SK-N-DZ (cell line): Measurements from ENCODE around the gene STXBP1.
"Not testable (repeated sequence)": the region's sequence is repeated elsewhere in the genome, so short reads cannot be mapped to it uniquely, and the experiment has no call there.

ENCODE experiments used
- DNase-seq: peaks from one replicate; pipeline ENCODE4 v3.0.0-alpha.2; 2015; ENCODE audit warnings: low spot score

STXBP1 gene

DNA sequence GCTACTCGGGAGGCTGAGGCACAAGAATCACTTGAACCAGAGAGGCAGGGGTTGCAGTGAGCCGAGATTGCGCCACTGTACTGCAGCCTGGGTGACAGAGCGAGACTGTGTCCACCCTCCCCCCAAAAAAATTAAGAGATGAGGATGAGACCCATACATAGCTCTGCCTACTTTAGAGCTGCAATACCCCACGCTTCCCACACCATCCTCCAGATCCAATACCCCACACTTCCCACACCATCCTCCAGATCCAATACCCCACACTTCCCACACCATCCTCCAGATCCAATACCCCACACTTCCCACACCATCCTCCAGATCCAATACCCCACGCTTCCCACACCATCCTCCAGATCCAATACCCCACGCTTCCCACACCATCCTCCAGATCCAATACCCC is 34.9 kb upstream of the STXBP1 start:
- DNase-seq = not testable (repeated sequence)

DNA sequence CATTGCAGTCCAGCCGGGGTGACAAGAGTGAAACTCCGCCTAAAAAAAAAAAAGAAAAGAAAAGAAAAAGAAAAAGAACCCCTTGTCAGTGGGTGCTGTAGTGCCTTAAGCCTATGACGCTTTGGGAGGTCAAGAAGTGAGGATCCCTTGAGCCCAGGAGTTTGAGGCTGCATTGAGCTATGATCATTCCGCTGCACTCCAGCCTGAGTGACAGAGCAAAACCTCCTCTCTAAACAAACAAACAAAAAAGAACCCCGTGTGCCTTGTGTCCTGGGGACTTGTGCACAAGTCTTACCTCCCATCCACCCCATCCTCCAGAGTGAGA is 33.5 kb upstream of the STXBP1 start:
- DNase-seq = no peak

DNA sequence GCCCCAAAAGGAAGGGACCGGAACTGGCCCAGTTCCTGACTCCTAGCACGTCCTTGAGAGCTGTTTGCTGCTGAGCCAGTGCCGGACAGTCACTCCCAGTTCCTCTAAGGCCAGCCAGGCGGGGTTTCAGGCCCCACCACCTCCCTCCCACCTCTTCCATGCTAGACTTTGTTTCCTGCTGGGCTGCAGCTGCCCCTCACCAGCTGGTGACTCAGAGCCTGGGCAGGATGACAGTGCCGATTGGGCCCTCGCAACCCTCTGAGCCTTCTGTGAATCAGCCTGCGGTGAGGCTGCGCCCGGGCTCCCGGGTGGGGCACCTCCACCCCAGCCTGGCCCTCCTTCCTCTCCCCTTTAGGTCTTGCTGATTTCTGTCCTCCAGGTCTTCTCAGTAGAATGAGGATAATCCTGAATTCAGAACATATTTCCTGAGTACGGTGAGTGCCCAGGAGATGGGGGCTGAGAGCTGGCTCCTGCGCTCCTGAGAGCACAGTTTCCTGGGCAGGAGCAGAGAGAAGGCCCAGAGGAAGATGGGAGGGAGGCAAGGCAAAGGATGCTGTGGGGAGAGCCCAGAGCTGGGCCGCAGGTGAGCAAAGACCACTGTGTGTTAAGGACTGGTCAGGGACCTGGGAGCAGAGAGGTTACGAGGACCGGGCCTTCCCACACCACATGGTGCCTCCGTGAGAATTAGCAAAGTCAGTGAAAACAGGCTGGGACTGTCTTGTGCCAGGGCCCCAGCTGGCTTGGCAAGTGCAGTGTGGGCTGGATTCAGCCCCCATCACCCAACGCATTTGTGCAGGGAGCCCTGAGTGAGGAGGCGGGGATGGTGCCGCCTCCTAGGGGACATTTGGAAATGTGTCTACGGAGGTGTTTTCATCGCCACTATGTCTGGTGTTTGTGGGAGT is 32.9 kb upstream of the STXBP1 start:
- no peak for DNase-seq

DNA sequence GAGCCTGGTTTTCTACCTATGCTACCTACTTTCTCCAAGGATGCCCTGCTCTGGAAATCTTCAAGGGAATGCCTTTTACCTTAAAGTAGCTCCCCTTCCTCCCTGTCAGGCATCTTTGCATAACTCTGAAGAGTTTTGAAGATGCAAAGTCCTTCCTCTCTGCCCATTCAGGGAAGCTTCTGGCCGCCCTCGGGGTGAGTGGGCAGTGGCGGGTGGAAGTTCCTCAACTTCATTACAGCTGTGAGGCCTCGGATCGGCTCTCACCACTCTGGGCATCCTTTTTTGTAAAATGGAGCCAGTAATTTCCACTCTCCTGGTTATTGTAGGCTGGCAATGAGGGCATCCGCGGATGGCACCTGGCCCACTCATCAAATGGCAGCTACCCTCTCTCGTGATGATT is 31.7 kb upstream of the STXBP1 start:
- DNase-seq = no peak

DNA sequence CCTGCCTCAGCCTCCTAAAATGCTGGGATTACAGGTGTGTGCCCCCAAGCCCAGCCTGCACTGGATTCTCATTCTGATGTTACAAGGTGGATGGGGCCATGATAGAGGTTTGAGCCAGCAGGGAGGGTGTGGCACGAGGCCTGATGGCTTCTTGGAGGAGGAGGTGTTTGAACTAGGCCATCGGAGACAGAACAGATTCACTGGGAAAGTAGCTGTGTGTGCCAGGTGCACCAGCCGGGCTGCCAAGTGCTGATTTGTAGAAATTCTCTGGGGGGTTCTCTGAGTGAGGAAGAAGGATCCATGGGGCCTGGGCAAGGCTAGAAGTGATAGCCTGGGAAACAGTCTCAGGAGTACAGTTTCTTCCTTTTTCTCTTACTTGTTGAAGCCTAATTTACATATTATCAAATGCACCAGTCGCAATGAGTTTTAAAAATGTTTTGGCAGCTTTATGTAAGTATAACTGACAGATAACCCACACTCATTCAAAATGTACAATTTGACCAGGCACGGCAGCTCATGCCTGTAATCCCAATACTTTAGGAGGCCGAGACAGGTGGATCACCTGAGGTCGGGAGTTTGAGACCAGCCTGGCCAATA is 31.1 kb upstream of the STXBP1 start:
- no peak for DNase-seq

DNA sequence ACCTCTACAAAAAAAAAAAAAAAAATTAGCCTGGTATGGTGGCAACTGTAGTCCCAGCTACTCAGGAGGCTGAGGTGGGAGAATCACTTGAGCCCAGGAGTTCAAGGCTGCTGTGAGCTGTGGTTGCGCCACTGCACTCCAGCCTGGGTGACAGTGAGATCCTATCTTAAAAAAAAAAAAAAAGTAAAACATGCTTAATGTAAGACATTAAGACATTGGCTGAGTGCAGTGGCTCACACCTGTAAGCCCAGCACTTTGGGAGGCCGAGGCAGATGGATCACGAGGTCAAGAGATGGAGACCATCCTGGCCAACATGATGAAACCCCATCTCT is 27.6 kb upstream of the STXBP1 start:
- not testable (repeated sequence) for DNase-seq

DNA sequence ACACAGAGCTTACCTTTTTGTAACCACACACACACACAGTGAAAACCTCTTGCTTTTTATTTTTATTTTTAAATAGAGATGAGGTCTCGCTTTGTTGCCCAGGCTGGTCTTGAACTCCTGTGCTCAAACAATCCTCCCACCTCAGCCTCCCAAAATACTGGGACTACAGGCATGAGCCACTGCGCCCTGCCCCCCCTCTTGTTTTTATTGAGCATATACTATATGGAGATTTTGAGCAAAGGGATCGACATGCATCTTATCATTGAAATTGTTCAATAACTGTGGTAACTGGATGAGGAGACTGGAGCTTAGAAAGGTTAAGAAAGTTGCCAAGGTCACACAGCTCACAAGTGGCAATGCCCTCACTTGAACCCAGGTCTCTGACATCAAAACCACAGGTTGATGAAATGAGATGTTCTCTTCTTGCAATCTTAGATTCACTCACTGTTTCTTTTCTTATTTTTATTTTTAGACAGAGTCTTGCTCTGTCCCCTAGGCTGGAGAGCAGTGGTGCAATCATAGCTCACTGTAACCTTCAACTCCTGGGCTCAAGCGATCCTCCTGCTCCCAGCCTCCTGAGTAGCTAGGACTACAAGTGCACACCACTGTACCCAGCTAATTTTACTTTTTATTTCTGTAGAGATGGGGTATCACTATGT is 26.8 kb upstream of the STXBP1 start:
- no peak for DNase-seq

DNA sequence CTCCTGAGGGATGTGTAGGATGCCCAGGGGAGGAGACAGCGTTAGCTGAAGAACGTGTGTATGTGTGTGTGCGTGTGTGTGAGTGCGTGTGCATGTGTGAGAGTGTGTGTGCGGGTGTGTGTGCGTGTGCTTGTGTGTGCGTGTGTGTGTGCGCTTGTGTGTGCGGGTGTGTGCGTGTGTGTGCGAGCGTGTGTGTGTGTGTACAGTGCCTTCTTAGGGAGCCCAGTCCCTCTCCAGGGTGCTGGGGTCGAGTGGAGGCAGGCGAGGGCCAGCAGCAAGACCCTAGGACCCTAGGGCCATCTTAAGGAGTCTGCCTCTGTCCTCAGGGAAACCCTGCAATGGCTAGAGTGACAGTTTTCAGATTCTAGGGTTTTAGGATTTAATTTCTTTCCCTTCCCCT is 26.0 kb upstream of the STXBP1 start:
- no peak for DNase-seq

DNA sequence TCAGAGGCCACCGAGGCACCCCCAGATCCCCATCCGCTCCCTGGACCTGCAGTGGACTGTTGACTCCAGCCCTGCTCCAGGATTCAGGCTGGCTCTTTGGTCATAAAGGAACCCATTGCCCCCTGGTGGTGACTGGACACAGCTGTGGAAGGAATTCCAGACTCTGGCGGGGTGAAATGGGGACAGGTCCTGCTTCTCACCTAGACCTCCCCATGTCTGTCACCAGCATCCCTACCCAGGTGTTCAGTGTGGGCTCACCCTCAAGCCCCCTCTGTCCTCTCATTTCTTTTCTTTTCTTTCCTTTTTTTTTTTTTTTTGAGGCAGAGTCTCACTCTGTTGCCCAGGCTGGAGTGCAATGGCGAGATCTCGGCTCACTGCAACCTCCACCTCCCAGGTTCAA is 25.5 kb upstream of the STXBP1 start:
- peak; percentile 81 for DNase-seq

DNA sequence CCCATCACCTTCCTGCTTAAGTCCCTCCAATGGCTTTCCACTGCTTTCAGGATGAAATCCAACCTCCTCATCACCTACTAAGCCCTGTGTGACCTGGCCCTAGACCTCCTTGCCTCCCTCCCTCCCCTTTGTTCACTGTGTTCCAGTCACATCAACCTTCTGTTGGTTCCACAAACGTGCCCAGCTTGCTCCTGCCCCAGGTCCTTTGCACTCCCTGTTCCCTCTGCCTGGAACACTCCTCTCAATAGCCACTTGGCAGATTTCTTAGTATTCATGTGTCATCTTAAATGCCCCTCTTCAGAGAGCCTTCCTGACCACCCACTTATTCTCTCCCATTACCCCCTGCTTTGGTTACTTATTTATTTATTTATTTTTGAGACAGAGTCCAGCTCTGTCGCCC is 24.1 kb upstream of the STXBP1 start:
- DNase-seq = no peak

DNA sequence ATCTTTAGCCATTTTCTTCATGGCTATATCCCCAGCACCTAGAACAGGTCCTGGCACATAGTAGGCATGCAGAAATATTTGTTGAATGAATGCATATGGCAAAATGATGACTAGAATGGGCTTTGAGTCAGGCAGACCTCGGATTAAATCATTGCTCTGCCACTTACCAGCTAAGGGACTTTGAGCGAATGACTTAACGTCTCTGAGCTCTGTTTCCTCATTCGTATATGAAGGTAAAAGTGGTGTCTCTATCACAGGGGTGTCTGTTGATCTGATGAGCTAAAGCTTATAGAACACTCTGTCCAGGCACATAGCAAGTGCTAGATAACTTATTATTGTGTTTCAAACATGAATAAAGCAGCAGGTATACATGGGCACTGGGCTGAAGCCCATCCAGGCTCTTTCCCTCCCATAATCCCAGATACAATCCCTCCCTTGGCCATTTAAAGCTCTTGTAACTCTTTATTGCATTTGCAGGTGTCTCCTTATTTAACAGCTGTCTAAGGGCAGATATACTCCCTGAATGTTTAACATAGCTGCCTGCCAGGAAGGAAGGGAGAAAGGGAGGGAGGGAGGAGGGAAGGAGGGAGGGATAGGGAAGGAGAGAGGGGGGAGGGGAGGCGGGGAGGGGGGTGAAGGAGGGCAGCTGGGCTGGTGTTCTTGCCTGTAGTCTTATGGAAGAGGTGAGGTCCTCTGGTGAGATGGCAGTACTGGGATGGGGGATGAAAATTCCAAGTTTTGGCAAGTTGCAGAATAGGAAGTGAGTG is 23.2 kb upstream of the STXBP1 start:
- DNase-seq = no peak

DNA sequence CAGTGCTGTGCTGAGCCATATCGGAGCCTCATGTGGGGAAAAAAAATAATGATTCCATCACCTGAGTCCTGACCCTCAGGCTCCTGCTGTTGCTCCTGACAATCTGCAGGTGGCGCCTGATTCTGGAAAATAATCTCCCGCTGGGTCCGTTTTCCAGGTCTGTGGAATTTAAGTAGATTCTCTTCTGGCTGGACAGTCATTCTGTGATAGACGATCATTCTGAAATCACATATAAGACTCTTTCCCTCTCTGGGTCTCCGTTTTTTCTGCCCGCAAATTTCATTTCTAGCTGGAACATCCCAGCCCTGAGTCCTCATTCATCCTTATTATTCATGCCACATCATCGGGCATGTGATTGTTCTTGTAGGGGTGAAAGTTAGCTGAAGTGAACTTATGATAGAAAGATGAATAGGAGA is 22.1 kb upstream of the STXBP1 start:
- peak; percentile 80 for DNase-seq

DNA sequence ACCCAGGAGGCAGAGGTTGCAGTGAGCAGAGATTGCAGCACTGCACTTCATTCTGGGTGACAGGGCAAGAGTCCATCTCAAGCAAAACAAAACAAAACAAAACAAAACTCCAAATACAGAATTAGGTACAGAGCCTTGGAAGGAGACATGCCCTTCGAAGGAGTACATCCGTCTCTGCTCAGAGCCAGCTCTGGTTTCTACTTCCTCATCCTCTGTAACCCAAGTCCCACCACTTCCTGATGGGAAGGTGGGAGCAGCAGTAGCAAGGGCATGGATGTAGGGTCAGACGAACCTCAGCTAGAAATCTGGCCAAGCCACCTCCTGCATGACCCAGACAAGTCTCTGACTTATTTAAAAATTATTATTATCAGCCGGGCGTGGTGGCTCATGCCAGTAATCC is 16.5 kb upstream of the STXBP1 start:
- DNase-seq = no peak

DNA sequence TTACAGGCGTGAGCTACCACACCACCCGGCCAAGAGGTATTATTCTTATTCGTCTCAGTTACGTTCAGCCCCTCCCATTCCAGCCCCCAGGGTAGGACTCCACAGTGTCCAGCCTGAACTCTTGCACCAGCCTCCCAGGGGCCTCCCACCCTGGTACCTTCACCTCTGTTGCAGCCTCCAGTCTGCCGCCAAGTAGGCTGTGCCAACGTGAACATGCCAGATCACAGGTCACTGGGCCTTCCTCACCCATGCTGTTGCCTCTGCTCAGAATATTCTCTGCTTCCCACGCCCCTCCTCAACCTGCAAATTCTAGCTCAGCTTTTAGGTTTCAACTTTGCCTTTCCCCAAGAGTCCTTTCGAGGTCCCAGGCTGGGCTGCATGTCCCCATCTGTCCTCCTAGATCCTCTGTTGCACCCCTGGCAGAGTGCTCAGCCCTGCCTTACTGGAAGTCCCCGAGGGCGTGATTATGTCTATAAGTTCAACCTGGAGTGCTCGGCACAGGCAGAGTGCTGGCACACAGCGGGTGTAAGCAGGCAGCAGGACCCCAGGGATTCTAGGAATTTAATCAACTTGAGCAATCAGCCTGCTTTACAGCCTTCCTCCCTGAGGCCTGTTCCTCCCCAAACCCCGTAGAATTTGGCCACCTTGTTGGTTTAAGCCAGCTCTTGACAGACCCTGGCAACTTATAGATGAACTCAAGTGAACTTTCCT is 13.1 kb upstream of the STXBP1 start:
- DNase-seq = peak; percentile 45

DNA sequence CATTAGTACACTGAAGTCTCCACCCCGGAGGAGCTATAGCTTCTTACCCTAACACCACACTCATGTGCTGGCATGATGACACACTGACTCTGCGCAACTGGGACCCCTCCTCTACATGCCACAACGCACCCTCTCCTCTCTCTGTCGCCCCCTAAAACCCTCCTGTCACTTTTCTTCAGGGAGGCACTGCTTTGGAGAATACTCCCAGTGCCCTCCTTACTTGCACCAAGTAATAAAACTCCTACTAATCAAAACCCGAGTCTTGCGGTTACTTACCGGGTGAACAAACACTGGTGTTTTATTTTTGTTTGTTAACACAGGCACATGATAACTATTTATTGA is 12.6 kb upstream of the STXBP1 start:
- no peak for DNase-seq

DNA sequence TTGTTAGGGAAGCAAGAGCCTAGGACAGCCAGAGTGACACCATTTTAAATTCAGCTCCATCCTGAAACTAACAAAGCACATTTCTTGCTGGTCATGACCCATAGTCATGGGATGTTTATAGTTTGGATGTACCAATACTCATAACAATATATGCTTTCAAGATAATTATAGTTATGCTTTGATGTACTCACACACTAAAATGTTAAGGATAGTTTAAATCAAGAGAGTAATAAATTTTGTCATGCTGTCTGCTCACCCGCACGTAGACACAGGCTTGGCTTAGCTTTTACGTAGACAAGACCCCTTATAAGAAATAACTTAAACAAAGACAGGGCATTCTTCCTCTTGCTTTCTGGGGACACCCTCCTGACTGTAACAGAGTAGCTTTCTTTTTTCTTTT is 8.9 kb upstream of the STXBP1 start:
- no peak for DNase-seq

DNA sequence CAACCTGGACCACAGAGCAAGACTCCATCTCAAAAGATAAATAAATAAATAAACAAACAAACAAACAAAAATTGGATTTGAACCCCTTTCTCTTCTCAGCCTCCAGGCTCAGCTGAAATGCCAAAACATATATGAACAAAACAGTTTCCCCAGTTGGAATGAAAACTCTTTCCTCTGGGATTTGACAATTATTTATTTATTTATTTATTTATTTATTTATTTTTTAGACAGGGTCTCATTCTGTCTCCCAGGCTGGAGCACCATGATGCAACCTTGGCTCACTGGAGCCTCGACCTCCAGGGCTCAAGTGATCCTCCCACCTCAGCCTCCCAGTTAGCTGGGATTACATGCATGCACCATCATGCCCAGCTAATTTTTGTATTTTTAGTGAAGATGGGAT is 6.0 kb upstream of the STXBP1 start:
- DNase-seq = no peak

DNA sequence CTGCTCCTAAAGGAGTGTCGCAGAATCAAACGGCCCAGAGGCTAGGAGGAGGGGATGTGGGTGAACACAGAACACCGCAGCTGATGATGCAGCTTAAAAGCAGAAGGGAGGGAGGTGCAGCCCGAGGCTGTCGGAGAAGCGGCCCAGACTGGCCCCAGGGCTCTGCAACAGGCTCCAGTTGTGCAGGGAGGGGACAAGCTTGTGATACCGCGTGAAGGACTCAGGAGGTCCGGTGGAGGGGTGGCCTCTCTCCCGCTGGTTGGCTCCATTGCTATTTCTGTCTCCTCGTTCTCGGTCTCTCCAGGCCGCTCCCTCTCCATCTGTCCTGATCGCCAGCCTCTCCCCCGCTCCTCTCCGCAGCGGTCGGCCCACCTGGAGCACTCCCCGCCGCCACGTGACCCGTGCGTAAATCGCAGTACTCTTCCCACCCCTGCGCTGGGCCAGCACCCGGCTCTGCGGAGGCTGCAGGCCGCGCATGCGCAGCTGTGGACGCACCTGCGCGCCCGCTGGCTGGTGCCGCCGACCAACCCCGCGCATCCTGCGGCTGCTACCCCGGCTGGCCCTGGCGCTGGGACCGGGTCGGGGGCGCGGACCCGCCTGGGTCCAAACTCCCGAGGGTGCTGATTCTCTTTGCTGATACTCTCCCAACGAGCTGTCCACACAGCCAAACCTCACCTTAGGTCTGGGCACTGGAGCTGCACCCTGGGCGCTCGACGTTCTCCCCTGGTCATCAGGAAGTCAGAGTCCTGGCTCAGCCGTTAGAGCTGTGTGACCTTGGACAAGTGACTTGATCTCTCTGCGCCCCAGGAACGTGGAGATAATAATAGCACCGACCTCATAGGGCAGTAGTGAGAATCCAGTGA is 3.7 kb upstream of the STXBP1 start:
- peak; percentile 93 for DNase-seq

DNA sequence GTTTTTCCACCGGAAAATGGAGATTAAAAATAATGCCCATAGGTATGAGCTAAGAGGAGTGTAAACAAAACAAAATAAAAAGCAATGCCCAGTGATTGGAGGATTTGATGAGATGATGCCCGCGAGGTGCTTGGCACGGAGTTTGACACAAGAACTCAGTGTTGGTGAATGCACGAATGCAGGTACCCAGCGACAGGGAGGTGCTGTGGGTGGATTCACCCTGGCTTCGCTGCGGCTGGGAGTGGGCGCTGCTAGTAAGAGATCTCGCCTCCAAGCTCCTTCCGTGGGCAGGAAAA is 526 bp upstream of the STXBP1 start:
- no peak for DNase-seq

DNA sequence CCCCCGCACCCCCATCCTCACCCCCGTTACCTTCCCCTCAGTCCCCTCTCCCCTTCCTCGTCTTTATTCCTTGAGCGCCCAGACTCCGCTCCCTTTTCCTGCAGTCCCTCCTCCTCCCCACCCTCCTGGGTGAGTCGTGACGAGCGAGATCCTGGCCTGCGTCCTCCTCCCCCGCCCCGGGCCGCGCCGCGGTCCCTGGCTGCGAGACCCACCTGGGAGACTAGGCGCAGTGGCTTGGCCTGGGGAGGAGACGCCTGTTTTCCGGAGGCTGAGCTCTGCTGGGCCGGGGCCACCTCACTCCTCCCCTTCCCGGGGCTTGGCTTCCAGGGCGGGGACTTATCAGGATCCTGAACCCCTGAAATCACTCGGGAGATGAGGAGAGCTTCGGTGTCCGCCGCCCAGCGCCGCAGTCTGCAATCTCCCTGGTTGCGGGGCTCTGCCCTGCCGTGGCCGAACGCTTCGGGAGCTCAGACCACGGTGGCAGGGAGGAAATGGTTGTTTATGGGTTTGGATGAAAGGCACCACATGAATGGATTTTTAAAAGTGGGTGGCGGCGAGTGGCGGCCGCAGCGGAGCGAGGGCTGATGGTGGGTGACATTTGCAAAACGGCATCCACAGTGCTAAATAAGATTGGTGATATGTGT is 984 bp downstream of the STXBP1 start:
- peak; percentile 60 for DNase-seq

DNA sequence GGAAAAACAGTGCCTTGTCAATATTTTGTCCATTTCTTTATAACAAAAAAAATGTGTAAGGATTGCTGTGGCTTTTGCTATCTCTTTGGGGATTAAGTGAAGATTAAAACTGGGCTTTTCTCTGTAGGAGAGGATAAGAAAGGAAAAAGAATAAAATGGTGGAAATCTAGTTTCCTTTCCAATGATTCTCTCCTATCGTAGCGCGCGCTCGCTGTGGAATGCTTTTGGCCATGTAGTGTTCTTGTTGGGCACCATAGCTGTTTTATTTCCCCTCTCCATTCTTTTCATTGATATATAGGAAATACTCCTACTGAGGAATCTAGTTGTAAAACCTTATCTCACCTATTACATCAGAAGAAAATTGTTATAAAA is 1.5 kb downstream of the STXBP1 start:
- no peak for DNase-seq
